NCI-H1694 (cell line): ENCODE results near the gene RIMS1.

ENCODE experiments used
- DNase-seq: peaks from one replicate; lab custom pipeline; 2025; lab: John Stamatoyannopoulos, UW

Gene RIMS1

DNA sequence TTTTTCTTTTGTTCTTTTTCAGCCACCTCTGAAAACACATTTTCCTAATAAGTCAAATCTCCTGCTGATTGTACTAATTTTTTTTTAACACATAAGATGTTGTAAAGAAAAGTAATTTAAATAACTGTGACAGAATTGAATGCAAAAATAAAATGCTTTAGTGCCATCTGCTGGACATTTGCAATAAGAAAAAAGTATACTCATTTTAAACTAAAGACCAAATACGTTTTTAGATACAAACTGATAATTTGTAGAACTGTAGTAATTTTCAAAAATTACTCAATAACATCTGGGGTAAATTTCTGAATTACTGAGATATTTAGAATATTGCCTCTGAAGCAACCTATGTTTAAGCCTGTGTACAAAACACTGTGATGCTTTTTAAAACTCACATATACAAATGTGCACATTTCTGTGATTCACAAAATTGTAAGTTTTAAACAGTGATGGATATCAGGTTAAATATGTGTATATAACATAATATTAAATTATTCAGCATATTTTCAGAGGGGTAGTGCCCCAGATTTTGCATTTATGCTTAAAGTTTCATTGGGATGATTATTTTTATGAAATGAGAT is 198.7 kb downstream of the RIMS1 start:
- peak; percentile 12 for DNase-seq

DNA sequence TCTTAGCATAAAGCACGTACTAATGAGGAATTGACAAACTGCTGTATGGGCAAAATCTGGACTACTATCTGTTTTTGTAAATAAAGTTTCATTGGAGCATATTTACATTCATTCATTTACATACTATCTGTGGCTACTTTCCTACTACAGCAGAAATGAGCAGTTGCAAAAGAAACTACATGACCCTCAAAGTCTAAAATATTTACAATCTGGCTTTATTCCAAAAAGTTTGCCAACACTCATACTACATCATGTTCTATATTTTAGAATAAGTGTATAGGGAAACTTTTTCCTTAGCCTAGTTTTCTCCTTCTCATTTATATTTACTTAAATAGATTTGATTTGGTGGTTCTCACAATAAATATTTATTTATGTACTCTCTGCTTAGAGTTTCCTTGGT is 208.2 kb downstream of the RIMS1 start:
- DNase-seq, result no peak

DNA sequence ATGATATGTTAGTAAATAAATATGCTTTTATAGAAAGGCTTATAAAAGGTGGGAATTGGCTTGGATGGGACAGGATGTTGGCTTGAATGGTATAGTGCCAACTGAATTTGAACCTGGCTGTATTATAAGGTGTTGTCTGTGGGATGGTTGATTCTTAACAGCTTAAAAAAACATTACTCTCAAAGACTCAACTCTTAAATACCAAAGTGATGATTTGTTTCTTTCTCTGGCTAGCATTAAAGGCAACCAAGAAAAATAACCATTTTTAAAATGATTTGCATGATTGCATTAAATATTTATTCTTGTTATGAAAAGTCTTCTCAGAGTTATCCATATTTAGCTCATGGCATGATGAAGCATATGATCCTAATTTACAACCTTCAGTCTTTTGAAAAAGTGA is 216.2 kb downstream of the RIMS1 start:
- DNase-seq, result no peak

DNA sequence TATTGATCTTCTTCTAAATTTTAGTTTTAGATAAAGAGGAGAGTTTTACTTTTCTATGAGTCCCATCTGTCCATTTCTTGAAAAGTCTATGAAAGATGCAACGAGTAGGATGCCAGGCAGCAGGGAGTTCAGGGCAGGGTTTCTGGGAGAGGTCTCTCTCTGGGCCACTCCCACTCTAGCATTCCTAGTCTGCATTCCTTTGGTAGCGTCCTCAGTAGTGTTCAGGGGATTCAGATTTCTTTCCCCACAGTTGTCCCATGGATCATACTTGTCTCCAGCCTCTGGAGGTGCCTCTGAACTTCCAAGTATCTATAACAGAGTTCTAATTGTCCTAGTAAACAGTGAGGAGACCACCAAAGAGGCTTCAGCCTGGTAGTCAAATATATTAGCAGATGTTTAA is 225.3 kb downstream of the RIMS1 start:
- DNase-seq, result no peak

DNA sequence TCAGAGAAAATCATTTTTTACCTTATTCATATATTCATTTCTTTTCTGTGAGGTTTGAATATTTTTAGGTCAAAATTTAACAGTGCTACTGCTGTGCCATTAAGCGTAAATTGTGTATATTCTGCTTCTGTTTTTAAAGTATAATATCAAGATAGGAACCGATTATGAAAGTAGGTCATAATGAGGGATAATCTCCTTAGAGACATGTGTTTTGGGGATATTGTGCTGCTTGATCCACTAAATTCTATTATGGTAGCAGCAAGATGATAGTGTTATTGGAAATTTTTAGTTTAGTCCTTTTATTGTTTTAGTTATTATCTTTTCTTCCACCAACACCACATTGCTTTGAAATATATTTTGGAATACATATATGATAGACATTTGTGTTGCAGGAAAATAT is 244.0 kb downstream of the RIMS1 start:
- no peak for DNase-seq

DNA sequence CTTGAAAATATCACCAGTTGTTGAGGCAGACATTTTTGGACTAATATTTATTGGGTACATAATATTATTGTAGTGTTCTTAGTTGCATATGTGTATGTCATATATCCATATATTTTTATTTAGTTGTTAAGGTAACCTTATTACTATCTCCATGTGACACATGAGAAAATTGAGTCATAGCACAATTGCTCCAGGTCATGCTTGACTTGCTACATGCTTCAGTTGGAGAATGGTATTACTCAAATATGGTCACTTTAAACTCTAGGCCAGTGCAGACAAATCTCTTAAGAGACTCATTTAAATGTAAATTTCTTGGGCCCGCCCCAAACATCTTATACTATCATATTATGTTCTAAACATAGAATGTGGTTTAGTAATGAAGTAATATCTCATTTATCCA is 246.1 kb downstream of the RIMS1 start:
- no peak for DNase-seq

DNA sequence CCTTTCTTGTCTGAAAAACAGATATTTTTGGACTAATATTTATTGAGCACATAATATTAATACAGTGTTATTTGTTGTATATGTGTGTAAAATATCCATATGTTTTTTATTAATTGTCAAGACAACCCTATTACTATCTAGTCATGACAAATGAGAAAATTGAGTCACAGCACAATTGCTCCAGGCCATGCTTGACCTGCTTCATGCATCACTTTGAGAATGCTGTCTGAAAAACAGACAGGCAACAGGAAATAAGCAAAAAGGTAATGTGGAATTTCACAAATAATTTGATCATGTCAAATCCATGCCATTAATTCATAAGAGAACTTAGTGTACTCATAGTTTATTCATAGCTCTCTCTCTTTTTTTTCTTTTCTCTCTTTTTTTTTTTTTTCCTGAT is 246.5 kb downstream of the RIMS1 start:
- DNase-seq, result no peak

DNA sequence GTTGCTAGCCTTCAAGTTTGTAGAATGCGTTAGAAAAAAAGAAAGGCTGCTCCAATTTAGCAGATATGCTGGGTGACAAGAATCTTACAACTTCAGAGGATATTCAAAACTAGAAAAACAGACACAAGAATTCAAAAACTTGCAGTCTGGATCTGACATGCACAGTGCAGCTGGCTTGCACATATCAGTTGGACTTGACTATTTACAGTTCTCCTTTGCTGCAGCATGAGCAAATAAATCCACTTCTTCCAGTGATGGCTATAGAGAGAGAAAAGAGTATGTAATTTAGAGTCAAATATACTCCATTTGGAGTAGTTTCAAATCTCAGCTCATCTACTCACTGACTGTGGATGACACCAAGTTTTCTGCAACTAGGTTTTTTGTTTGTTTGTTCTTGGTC is 247.0 kb downstream of the RIMS1 start:
- DNase-seq, result no peak

DNA sequence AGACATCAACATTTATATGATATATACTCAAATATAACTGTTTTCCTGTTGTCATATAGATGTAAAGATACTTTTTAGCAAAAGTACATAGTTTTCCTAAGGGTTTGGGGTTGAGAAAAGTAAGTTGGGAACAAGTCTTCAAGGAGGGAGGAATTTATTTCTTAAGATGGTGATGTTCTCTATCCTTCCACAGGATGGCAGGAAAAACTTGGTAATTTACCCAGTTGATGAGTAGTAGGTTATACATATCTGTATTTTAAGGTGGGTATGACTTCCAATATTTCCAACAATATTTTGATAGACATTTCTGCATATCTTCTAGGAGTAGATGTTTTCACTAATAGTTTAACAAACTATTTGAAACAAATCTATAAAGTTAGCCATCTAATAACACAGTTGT is 254.4 kb downstream of the RIMS1 start:
- no peak for DNase-seq

DNA sequence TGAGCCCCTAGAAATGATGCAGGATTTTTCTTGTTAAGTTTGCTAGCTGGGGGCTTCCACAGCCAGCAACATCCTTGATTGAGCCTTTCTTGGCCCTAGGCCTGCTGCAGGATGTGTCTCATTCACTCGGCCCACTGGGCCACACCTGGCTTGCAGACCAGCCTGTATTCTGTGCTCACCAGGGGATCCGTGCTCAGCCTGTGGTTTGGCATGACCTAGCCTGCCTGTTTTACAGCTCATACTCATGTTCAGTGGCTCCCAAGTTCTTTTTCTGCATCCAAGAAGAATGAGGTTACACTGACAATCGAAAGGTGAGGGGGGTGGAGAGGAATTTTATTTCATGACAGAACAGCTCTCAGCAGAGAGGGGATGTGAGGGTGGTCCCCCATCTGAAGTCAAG is 263.4 kb downstream of the RIMS1 start:
- DNase-seq, result no peak

DNA sequence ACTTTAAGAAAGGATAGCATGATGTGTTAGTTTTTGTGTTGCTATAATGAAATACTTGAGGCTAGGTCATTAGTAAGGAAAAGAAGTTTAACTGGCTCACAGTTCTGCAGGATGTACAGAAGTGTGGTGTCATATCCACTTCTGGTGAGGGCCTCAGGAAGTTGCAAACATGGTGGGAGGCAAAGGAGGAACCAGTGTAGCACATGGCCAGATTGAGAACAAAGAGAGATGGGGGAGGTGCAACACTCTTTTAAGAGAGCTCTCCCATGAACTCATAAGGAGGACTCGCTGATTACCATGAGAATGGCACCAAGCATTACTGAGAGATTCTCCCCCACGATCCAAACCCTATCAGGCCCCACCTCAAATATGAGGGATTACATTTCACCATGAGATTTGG is 265.4 kb downstream of the RIMS1 start:
- no peak for DNase-seq

DNA sequence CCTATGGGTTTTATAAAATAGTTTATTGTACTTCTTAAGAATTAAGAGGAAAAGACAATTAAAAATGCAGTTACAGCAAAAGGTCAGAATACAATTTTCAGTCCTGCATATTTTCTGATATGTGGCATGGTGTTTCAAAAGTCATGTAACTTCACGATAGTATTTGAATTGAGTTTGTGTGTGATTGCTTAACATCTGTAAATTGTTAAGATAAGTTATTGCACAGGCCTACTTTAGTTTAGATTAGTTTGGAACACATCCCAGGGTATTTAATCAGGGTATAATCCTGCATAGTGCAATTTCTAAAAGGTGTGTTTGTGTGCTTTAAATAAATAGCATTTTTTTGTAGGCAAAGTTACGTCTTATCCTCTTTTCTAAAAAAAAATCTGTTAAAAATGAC is 289.6 kb downstream of the RIMS1 start:
- no peak for DNase-seq

DNA sequence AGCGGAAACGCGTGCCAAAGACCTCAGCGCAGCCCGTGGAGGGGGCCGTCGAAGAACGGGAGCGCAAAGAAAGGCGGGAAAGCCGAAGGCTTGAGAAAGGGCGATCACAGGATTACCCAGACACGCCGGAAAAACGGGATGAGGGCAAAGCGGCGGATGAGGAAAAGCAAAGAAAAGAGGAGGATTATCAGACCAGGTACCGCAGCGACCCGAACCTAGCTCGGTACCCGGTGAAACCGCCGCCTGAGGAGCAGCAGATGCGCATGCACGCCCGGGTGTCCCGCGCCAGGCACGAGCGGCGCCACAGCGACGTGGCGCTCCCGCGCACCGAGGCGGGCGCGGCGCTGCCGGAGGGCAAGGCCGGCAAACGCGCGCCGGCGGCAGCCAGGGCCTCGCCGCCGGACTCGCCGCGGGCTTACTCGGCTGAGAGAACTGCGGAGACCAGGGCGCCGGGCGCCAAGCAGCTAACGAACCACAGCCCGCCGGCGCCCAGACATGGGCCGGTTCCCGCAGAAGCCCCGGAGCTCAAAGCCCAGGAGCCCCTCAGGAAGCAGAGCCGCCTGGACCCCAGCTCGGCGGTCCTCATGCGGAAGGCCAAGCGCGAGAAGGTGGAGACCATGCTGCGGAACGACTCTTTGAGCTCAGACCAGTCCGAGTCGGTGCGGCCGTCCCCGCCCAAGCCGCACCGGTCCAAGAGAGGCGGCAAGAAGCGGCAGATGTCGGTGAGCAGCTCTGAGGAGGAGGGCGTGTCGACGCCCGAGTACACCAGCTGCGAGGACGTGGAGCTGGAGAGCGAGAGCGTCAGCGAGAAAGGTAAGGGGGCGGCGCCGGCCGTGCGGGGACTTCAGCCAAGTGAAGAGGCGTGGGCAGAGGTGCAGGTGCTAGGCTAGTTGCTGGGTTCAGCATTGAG is 296.2 kb downstream of the RIMS1 start:
- no peak for DNase-seq

DNA sequence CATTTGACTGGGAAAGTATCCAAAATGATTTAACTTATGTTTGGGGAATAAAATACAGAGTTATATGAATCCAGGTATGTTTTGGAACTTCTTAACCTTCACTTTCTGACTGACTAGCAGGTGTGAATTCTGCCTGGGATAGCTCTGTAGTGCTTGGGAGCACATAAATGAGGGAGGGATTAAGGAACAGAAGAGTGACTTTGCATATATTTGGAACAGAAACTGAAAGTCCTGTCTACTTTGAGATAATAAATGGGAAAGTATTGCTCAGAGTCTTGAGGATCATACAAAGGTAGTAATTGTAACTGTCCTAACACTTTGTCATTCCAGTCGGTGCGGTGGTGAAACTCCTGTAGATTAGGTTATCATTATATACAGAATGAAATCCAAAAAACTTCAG is 317.6 kb downstream of the RIMS1 start:
- no peak for DNase-seq

DNA sequence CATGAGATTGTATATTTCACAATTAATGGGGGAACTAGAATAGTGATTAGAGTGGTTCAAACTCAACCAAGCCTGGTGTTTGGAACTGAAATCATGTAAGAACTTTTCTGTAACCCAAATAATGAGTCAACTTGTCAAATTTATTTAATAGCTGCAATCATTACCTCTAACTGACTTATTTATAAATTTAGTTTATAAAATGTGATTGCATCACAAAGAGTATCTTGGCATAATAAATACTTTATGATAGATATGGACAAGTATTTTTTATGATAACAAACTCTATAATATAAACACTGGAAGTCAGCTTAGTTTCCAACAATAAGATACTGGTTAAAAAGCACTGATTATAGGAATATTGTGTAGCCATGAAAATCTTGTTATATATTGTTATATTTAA is 319.1 kb downstream of the RIMS1 start:
- DNase-seq, result no peak

DNA sequence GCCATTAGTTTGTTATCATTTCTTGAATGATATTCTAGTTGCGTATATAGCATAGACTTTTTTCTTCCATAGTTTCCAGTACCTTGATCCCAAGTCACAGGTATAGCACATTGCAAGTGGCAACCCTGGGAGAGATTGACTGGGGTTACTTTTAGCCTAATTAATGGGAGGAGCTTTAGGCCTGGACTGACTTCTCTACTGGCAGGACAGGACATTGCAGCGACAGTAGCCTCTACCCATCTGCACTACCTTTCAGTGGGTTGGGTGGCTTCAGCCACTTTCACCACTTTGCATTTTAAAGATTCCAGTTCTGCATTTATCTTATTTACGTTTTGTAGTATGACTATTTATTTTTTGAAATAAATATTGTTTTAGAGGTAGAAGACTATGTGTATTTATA is 320.3 kb downstream of the RIMS1 start:
- no peak for DNase-seq

DNA sequence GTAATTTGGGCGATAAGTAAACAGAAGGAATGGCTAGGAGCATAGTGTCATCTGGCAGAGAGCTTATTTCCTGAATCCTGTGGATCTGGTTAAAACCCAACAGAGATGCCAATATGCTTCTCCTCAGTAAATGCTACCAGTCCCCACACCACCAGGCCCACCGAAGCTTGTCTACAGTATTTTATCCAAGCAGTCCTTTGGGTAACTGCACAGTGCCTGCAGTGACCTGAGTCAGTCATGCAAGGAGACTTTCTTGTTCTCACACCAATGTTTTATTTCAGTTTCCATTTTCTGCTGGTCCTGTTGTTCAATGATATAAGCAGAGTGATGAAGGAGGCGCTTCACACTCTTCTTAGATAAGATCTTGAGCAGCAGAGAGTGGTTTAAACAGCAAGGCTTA is 326.3 kb downstream of the RIMS1 start:
- DNase-seq, result no peak

DNA sequence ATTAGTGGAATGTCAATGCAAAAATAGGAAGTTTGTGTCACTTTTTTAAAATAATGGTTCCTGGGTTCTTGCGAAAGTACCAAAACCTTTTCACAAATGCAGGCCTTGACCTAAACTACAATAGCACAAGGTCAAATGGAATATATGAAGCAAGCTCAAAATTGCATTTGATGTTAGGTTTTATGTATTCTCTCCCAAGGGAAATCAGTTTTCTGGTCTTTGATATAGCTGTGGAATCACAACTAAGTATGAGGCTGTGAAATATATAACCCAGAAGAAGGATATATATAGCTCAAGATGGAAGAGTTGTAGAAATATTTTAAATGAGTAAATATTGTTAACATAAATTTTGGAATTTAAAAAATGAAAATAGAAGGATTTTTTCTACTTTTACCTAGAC is 327.3 kb downstream of the RIMS1 start:
- DNase-seq, result no peak

DNA sequence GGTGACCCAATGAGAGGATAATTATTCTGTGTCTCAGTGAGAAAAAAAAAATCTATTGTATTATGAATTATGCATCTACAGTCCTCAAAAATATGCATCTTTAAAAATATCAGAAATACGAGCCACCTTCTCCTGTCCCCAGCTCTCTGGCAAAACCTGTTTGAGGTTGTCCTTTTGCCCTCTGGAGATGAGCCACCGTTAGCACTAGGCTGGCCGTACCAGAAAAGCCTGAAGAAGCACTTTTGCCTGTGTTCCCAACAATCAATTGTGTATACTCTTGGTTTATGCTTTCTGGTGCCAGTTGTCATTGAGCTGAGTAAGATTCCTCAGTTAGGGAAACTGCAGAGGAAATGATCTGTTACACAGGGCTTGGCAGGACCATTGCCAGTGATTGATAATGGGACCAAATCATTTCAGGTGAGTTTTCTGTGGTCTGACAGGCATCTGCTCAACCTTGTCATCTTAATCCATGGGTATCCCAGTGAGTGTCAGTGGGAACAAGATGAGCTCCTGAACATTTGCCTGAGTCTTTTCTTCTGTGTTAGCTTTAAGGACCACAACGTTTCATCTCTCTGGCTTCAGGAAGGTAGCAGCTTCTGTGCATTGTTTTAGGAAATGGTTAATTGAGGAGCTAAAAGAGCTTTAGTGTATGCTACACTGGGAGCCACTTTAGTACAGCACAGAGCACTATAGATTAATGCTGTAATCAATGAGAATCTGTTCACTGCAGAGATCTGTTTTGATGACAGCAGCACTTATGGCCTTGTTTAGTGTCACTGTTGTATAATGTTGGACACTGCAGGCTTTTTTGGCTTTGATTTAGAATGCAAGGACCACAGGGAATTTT is 330.1 kb downstream of the RIMS1 start:
- no peak for DNase-seq

DNA sequence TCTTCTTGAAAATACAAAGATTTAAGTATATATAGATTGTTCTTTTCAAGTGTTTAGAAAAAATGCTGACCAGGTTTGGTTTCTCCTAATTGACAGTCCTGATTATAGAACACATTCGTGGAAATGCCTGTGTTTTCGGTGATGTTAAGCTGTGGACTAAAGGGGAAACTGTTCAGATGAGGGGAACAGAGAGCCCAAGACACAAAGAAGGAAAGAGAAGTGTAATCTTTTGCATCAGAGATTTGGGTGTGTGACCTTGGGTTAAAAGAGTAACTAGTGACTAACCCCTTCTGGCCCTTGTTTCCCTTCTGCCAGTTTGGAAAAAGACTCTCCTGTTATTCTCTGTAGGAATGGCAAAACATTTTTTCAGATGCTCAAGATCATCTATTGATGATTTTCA is 331.3 kb downstream of the RIMS1 start:
- DNase-seq, result no peak

DNA sequence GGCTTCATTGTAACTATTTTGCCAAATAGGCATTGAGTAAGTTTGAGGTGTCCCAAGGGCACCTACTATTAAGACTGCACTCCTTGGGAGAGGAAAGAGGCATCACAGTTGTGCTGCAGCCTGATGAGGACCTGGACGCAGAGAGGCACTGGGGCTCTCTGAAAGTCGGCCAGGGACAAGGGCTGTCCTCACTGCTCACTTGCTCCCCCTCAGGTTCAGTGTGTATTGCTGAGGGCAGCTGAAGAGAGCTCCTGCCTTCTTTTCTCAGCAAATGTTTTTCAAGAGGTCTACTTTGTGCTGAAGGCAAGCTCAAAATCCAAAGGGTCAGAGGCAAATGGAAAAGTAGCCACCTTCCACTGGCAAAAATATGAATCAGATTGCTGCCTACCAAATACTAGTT is 331.8 kb downstream of the RIMS1 start:
- no peak for DNase-seq

DNA sequence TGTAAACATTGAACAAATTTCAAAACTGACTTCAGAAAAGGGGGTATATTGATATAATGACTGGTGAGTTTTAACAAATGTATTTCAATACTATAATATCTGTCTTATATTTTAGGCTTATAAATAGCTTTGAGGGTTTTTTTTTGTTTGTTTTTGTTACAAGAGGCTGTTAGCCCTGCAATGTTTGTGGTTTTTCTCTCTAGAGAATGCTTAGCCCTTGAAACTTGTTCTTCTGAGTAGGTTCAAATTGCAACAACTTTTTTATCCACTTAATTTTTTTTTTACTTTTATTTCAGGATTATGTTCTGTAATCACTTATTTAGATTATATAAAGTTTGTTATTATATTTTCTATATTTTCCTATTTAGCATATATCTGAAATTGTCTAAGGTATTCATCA is 333.2 kb downstream of the RIMS1 start:
- no peak for DNase-seq

DNA sequence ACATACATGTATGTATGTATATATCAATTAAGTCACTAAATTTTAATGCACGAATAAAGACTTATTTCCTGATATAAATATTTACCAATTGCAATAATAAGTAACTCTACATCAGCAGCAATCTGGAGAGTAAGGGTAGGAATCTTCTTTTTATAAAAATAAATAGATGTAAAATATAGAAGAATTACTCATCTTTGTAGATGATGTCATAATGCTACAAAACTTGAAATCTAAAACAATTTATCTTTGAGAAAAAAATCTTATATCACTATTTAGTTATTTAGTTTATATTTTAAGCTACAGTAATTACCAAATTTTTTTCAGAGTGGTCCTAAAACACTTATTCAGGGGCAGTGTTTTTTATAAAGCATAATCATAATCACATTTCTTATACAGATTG is 351.7 kb downstream of the RIMS1 start:
- DNase-seq, result no peak
